Endothelial cell of hepatic sinusoid (primary cell): Measurements from ENCODE around the gene NTRK1.

ENCODE experiments used
- in situ Hi-C: cut with HindIII; loops from 2 replicates; pipeline ENCODE4 v1.10.0; 2017; ENCODE audit warnings: low sequenced_read_pairs

The NTRK1 gene

GRCh38 chr1:156860628-156861423, at the start of gene NTRK1:
NTRK1 (plus strand) TSS chr1:156860865; CDS start chr1:156860935, 70 bp downstream.
- in situ Hi-C loops, result no loop called here

GRCh38 chr1:156811168-156811567, 49.5 kb upstream of the NTRK1 start:
- in situ Hi-C loops, result no loop called here

- in situ Hi-C loops, result no loop called here
Observed at GRCh38 chr1:156812293-156812990, 48.2 kb upstream of the NTRK1 start.

GRCh38 chr1:156813298-156813697, 47.4 kb upstream of the NTRK1 start:
- in situ Hi-C loops, result no loop called here

- in situ Hi-C loops, result no loop called here
Observed at GRCh38 chr1:156813750-156814570, 46.7 kb upstream of the NTRK1 start.

- in situ Hi-C loops, result no loop called here
Observed at GRCh38 chr1:156814571-156815260, 45.9 kb upstream of the NTRK1 start.

GRCh38 chr1:156815307-156815826, 45.3 kb upstream of the NTRK1 start:
- in situ Hi-C loops, result no loop called here

GRCh38 chr1:156815961-156816422, 44.7 kb upstream of the NTRK1 start:
- in situ Hi-C loops, result no loop called here

- in situ Hi-C loops, result no loop called here
Observed at GRCh38 chr1:156816561-156817328, 43.9 kb upstream of the NTRK1 start, which contains the start of gene SH2D2A. SH2D2A (minus strand) TSS chr1:156816848; CDS start chr1:156816708, 140 bp downstream.

GRCh38 chr1:156821801-156822200, 38.9 kb upstream of the NTRK1 start:
- in situ Hi-C loops, result no loop called here

GRCh38 chr1:156822680-156823079, 38.0 kb upstream of the NTRK1 start:
- in situ Hi-C loops, result no loop called here

- in situ Hi-C loops, result no loop called here
Observed at GRCh38 chr1:156823210-156823790, 37.4 kb upstream of the NTRK1 start.

GRCh38 chr1:156826630-156827029, 34.0 kb upstream of the NTRK1 start:
- in situ Hi-C loops, result no loop called here

- in situ Hi-C loops, result no loop called here
Observed at GRCh38 chr1:156828400-156829124, 32.1 kb upstream of the NTRK1 start.

- in situ Hi-C loops, result no loop called here
Observed at GRCh38 chr1:156832434-156832833, 28.2 kb upstream of the NTRK1 start.

GRCh38 chr1:156833603-156834002, 27.1 kb upstream of the NTRK1 start:
- in situ Hi-C loops, result no loop called here

GRCh38 chr1:156834322-156834721, 26.3 kb upstream of the NTRK1 start:
- in situ Hi-C loops, result no loop called here

GRCh38 chr1:156836041-156836654, 24.5 kb upstream of the NTRK1 start:
- in situ Hi-C loops, result no loop called here
